Transverse colon (tissue), 4 donors: ENCODE data around the gene FOXE3. TPM values are rescaled to one million over a fixed set of nuclear protein-coding genes. Genes with fewer than 3 reads are reported as not detected.
A peak's percentile ranks its signal among the peaks of the same experiment; 100 is the strongest.

Experiments used
- DNase-seq: peaks from one replicate; pipeline ENCODE4 v3.0.0-alpha.2; 2019
- H3K27ac ChIP-seq, 4 donors: fragments of 200-600 bp; sonication (generic); 2 replicates each; pipeline ENCODE4 v1.5.1; 2016 to 2018; ENCODE audit warnings: inconsistent platforms in 4 of 4
- H3K27me3 ChIP-seq: fragments of 200-600 bp; sonication (generic); 2 replicates; pipeline ENCODE4 v1.5.1; 2017; ENCODE audit warnings: inconsistent platforms
- H3K36me3 ChIP-seq, 4 donors: fragments of 200-600 bp; sonication (generic); 2 replicates each; pipeline ENCODE4 v1.5.1; 2017 to 2019; ENCODE audit warnings: inconsistent platforms in 4 of 4
- H3K4me1 ChIP-seq, 4 donors: fragments of 200-600 bp; sonication (generic); 2 replicates each; pipeline ENCODE4 v1.5.1; 2017 to 2020; ENCODE audit warnings: inconsistent platforms in 4 of 4
- H3K4me3 ChIP-seq, 4 donors: fragments of 200-600 bp; sonication (generic); 1 replicate in 1 of 4; 2 replicates in 3 of 4; pipeline versions ENCODE4 v1.5.1 to v1.6.1; 2017 to 2019; ENCODE audit warnings: inconsistent platforms in 4 of 4
- H3K9me3 ChIP-seq, 2 donors: fragments of 200-600 bp; sonication (generic); 2 replicates each; pipeline ENCODE4 v1.5.1; 2017 to 2019; ENCODE audit warnings: inconsistent platforms in 2 of 2
- EP300 ChIP-seq: sonication (generic); formaldehyde crosslinking; IDR thresholded peaks from one replicate; pipeline ENCODE4 v1.6.1; 2017; ENCODE audit warnings: antibody characterized with exemption, low read depth
- POLR2A ChIP-seq: fragments of 450-650 bp; IDR thresholded peaks from one replicate; pipeline ENCODE4 v1.6.1; 2016; ENCODE audit warnings: antibody characterized with exemption, mild to moderate bottlenecking, moderate library complexity
- POLR2AphosphoS5 ChIP-seq, 3 donors: sonication (generic); formaldehyde crosslinking; IDR thresholded peaks; one replicate each; pipeline ENCODE4 v1.6.1; 2016; ENCODE audit warnings: antibody characterized with exemption in 3 of 3
- WGBS, 2 donors: methylation state at CpG; one replicate each; pipeline ENCODE4 v1.1.5; 2018; ENCODE audit warnings: low coverage in 1 of 2; 5-methylcytosine and 5-hydroxymethylcytosine counted together
- in situ Hi-C, 4 donors: fragments of 200-750 bp; cut with MboI; loops; one replicate each; pipeline versions ENCODE4 v1.15.0 to v1.15.1; 2017; ENCODE audit warnings: low sequenced_read_pairs in 3 of 4, low pct_ligation_motif_present in 1 of 4, low pct_unique_long_range_greater_than_20kb in 1 of 4
- intact Hi-C: fragments of 100-400 bp; cut with DNase I; formaldehyde crosslinking; loops from one replicate; pipeline ENCODE4 v1.15.1; 2023; ENCODE audit warnings: low total_unique reads
- total RNA-seq, 4 donors: library from RNA; depleted of rRNA; stranded (reverse); fragments of >200 nt; gene quantifications; one replicate each; pipeline ENCODE4 v1.1.0, GENCODE V29; 2016
- TF ChIP-seq, protein P1 (sequence below), 5 experiments: fragments of 200-600 bp in 3 of 5; fragments of 450-650 bp in 2 of 5; sonication (generic) in 3 of 5; IDR thresholded peaks; 1 replicate in 2 of 5; 2 replicates in 3 of 5; pipeline ENCODE4 v1.5.1; 2016 to 2017; ENCODE audit warnings: antibody characterized with exemption in 5 of 5, inconsistent platforms in 3 of 5, mild to moderate bottlenecking in 2 of 5, moderate library complexity in 1 of 5

FOXE3 gene
- total RNA-seq, 4 donors from 2014 or later = not detected

DNA sequence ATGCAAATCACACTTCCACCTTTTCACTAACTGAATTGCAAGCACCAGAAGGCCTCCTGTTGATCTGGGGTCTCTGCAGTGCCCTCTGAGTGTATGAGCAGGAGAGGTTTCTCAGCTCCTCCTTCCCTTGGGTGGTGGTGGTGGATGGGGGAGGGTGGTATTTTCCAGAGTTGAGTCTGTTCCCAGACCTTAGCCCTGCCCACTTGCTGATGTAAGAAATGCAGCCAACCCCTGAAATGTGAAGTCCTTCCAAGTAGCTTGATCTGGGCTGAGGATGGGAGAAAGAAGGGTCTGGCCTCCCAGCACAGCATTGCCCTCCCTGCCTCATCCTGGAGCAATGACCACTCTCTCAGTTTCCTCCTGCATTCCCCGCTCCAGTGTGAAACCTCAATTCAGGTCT, 15.4 kb downstream of the FOXE3 start:
- H3K4me3 ChIP-seq = no peak overlapping the region
- in situ Hi-C loops = loop anchor here in 3 of 4 donors (5.0 to 25.0 kb wide), 3 partner anchors 273 to 281 kb away; no protein-coding TSS in a partner anchor

DNA sequence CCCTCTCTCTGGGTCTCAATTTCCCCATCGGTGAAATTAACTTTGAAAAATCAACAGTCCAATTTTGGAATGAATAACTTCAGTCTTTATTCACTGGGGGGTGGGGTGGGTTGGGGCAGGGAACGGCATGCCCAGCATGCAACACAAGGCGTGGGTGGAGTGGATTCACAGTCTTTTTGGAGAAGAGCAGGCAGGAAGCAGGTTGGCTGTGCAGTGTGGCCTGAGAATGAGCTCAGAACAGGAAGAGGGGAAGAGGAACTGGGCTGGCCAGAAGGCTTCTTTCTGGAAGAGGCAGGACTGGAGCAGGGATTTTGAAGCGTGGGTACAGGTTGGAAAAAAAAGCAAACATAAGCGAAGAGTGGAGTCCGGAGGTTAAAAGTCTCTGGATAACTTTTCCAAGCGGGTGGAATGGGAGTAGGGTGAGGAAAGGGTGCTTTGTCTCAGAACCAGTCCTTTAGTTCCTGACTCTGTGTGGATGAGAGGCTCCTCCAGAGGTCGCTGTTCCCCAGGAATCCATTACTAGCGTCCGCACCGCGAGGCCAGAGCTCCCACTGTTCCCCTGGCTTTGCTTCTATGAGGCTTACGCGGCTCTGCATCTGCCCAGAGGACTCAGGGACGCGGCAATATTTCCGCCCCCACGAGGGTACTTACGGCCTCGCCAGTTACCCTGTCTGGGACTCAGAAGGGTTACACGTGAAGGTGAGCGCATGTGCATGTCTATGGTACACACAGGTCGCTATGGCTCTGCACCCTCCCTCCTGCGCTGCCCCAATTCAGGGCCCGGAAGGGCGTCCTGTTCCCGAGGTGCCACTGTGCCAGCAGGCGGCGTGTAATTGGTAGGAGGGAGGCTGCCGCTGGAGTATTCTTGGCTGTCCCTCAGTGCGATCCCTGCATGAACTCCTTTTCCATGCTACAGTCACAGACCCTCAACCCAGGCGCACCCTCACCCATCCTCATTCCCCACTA, 16.3 kb downstream of the FOXE3 start:
- DNase-seq = peak; percentile 88
- Histone ChIP-seq H3K9me3 (no peaks in the 10 kb centered on the region), H3K4me3 (peak overlapping the region in 3 of 4 donors; percentile 22 to 47 (median 36)), H3K27ac (peak overlapping the region; percentile 60 to 95 (median 91)), H3K4me1 (peaks cover 10 to 55% (median 39%) of the 10 kb centered on the region in 4 donors), H3K36me3 (no peaks in the 10 kb centered on the region), H3K27me3 (peaks cover 77% of the 10 kb centered on the region)
- no peak for TF ChIP-seq EP300
- TF ChIP-seq POLR2A = peak; percentile 34
- peak in 2 of 3 donors; percentile 21 to 49 for TF ChIP-seq POLR2AphosphoS5 (IDR thresholded peaks at IDR 0.05)
- TF ChIP-seq, protein P1, sequence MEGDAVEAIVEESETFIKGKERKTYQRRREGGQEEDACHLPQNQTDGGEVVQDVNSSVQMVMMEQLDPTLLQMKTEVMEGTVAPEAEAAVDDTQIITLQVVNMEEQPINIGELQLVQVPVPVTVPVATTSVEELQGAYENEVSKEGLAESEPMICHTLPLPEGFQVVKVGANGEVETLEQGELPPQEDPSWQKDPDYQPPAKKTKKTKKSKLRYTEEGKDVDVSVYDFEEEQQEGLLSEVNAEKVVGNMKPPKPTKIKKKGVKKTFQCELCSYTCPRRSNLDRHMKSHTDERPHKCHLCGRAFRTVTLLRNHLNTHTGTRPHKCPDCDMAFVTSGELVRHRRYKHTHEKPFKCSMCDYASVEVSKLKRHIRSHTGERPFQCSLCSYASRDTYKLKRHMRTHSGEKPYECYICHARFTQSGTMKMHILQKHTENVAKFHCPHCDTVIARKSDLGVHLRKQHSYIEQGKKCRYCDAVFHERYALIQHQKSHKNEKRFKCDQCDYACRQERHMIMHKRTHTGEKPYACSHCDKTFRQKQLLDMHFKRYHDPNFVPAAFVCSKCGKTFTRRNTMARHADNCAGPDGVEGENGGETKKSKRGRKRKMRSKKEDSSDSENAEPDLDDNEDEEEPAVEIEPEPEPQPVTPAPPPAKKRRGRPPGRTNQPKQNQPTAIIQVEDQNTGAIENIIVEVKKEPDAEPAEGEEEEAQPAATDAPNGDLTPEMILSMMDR (IDR thresholded peaks at IDR 0.05) = peak; percentile 61 to 87 (median 75)
- in situ Hi-C loops (loop anchor here in 3 of 4 donors (5.0 to 25.0 kb wide), 3 partner anchors 272 to 280 kb away; no protein-coding TSS in a partner anchor), intact Hi-C loops (loop anchor here (2.0 kb wide), 1 partner anchor 280 kb away; no protein-coding TSS in a partner anchor)
- WGBS, 2 donors = 14 to 21% methylated on average over 7 to 23 of the region's 32 CpGs

More for the DNA sequence above, 15.4 kb downstream of the FOXE3 start:
- Histone ChIP-seq H3K9me3 (no peaks in the 10 kb centered on the region), H3K27me3 (peaks cover 69% of the 10 kb centered on the region), H3K4me1 (peaks cover 10 to 49% (median 37%) of the 10 kb centered on the region in 4 donors), H3K27ac (no peak overlapping the region), H3K36me3 (no peaks in the 10 kb centered on the region)
- DNase-seq = no peak
- 95% methylated on average over 1 of the region's 1 CpG; no CpG with 5 or more reads in 1 of the 2 donors for WGBS, 2 donors
- TF ChIP-seq EP300 (no peak), POLR2A (no peak), POLR2AphosphoS5 (IDR thresholded peaks at IDR 0.05) (no peak)
- TF ChIP-seq, protein P1 (IDR thresholded peaks at IDR 0.05) = no peak
- intact Hi-C loops = no loop called here

DNA sequence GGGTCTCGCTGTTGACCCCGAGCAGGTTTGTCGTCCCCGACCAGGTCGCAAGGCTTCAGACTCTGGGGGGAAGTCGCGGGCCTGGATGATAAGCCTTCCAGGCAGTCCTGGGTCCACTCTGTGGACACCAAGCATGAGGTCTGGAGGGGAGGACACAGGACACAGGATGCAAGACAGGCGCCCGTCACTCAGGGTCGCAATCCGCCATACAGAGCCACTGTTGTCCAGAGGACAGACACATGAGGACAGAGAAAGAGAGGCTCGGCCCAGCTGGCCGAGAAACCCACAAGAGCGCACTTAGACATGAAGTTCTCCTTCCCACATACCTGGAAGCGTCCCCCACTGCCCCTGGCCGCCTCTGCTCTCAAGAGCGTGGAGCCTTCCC, 16.9 kb downstream of the FOXE3 start:
- peak overlapping the region in 3 of 4 donors; percentile 22 to 47 (median 36) for H3K4me3 ChIP-seq
- in situ Hi-C loops = loop anchor here in 3 of 4 donors (5.0 to 25.0 kb wide), 3 partner anchors 272 to 279 kb away; no protein-coding TSS in a partner anchor
- H3K4me1 ChIP-seq = peaks cover 10 to 55% (median 40%) of the 10 kb centered on the region in 4 donors
- 36% methylated on average over 17 of the region's 17 CpGs; no CpG with 5 or more reads in 1 of the 2 donors for WGBS, 2 donors
- H3K36me3 ChIP-seq = no peaks in the 10 kb centered on the region
- TF ChIP-seq POLR2A = no peak
- TF ChIP-seq, protein P1 (IDR thresholded peaks at IDR 0.05) = no peak
- no peaks in the 10 kb centered on the region for H3K9me3 ChIP-seq
- H3K27me3 ChIP-seq = peaks cover 79% of the 10 kb centered on the region
- peak overlapping the region; percentile 60 to 95 (median 91) for H3K27ac ChIP-seq
- DNase-seq = no peak
- intact Hi-C loops = loop anchor here (2.0 kb wide), 1 partner anchor 280 kb away; no protein-coding TSS in a partner anchor

DNA sequence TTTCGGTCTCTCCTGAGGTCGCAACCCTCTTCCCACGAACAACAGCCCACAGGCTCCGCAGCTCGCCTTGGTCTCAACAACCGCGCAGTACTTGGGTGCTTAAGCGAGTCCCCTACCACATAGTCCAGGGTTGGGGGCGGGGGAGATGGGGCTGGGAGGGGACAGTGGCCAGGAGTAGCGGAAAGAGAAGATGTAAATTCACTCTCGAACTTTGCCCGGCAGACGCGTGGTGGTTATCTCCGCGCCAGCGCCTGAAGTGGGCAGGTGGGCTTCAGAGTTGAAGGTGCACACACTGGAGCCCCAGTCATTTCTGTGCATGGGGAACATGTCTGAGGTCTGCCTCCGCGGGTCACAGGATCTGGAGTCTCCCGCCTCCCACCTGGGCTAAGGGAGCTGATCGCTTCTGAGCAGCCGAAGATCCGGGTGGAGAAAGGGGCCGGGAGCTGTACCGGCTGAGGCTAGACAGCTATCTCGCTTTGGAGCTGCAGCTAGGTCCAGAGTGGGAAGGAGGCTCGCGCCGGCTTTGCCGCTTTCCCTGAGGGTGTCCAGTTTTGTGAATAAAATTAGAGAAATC, 17.5 kb downstream of the FOXE3 start:
- peak overlapping the region; percentile 60 to 95 (median 91) for H3K27ac ChIP-seq
- 16 to 17% methylated on average over 16 to 30 of the region's 30 CpGs for whole genome bisulfite sequencing, 2 donors
- no peaks in the 10 kb centered on the region for H3K36me3 ChIP-seq
- H3K27me3 ChIP-seq = peaks cover 82% of the 10 kb centered on the region
- intact Hi-C loops = loop anchor here (2.0 kb wide), 1 partner anchor 279 kb away; no protein-coding TSS in a partner anchor
- H3K4me1 ChIP-seq = peaks cover 10 to 55% (median 40%) of the 10 kb centered on the region in 4 donors
- no peaks in the 10 kb centered on the region for H3K9me3 ChIP-seq
- DNase-seq = no peak
- TF ChIP-seq EP300 (no peak), POLR2A (no peak), POLR2AphosphoS5 (IDR thresholded peaks at IDR 0.05) (no peak)
- in situ Hi-C loops = loop anchor here in 3 of 4 donors (5.0 to 25.0 kb wide), 3 partner anchors 271 to 279 kb away; no protein-coding TSS in a partner anchor
- H3K4me3 ChIP-seq = peak overlapping the region in 3 of 4 donors; percentile 22 to 47 (median 36)
